Left lung (tissue), 10 donors: ENCODE measurements around the gene ATP12A. TPM values are rescaled to one million over a fixed set of nuclear protein-coding genes. Genes with fewer than 3 reads are reported as not detected.
"Not testable (repeated sequence)": the region's sequence is repeated elsewhere in the genome, so short reads cannot be mapped to it uniquely, and the experiment has no call there.

Source experiments
- ATAC-seq: fragments of 200-7000 bp; cut with Tn5 transposase; one replicate; pipeline ENCODE4 v1.9.1; 2020; ENCODE audit warnings: moderate library complexity
- DNase-seq, 4 donors: peaks; one replicate each; pipeline ENCODE4 v3.0.0-alpha.2; 2013 to 2020
- H3K27ac ChIP-seq, 2 donors: fragments of 200-600 bp; sonication (generic) in 1 of 2; one replicate each; pipeline versions ENCODE4 v1.5.0 to v1.8.0; 2020 to 2021
- H3K27me3 ChIP-seq, 2 donors: fragments of 200-600 bp; sonication (generic) in 1 of 2; one replicate each; pipeline versions ENCODE4 v1.5.0 to v1.8.0; 2020 to 2021
- H3K36me3 ChIP-seq, 2 donors: fragments of 200-600 bp; sonication (generic) in 1 of 2; one replicate each; pipeline versions ENCODE4 v1.5.0 to v1.8.0; 2020 to 2021
- H3K4me1 ChIP-seq, 2 donors: fragments of 200-600 bp; one replicate each; pipeline ENCODE4 v1.8.0; 2021
- H3K4me3 ChIP-seq, 2 donors: fragments of 200-600 bp; sonication (generic) in 1 of 2; one replicate each; pipeline versions ENCODE4 v1.5.0 to v1.8.0; 2020 to 2021; ENCODE audit warnings: mild to moderate bottlenecking in 1 of 2
- H3K9me3 ChIP-seq, 2 donors: fragments of 200-600 bp; sonication (generic) in 1 of 2; one replicate each; pipeline versions ENCODE4 v1.5.0 to v1.8.0; 2020 to 2021
- intact Hi-C, 2 donors: fragments of 100-400 bp; cut with DNase I; formaldehyde crosslinking; loops; one replicate each; pipeline versions ENCODE4 v1.11.2 to v1.14.2; 2022
- polyA plus RNA-seq, 6 donors: library from polyadenylated mRNA; unstranded; fragments of 120-200 nt; gene quantifications; one replicate each; pipeline ENCODE4 v1.2.1, GENCODE V29; 2013; ENCODE audit not compliant: insufficient read length in 6 of 6
- total RNA-seq, 2 donors: library from RNA; stranded (reverse); fragmentation: NEBNext Ultra II Directional; extraction: Animal tissue kit (Norgen Biotek cat#: 25700); gene quantifications; one replicate each; pipeline ENCODE4 v1.2.1, GENCODE V29; 2021
- TF ChIP-seq, protein P1 (sequence below), 2 donors: fragments of 200-600 bp; sonication (generic) in 1 of 2; IDR thresholded peaks; one replicate each; pipeline versions ENCODE4 v1.5.0 to v1.8.0; 2021; ENCODE audit warnings: antibody characterized with exemption in 2 of 2
- donor health status: DM: no; HTN: yes; CAD: no.
- donor health status: DM: no; HTN: no; CAD: no.

The ATP12A gene
- total and polyA plus RNA-seq, 8 donors: 0.08 to 2.0 (median 0.10) TPM; not detected in 3

DNA sequence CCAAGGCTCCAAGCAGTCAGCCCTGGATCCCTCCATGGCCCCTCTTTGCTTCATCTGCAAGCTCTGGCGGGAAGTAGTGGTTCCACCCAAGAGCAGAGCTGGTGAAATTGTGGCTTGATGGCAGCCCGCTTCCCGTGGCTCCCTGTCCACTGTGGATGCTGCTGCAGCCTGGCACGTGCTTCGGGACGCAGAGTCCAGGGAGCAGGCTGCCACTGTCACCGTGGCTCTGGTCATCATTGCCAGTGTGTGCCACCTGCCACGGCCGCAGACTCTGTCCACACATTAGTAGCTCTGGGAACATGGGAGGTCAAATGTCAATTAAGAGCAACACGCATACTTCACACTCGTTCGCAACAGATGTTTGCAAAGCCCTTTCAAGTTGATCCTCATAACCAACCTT is 43.0 kb downstream of the ATP12A start:
- intact Hi-C loops: loop anchor here in 1 of 2 donors (10.0 kb wide), 1 partner anchor 118 kb away; no protein-coding TSS in a partner anchor
- DNase-seq (no peak), ATAC-seq (no peak)
- H3K27me3 ChIP-seq: no peaks in the 10 kb centered on the region
- H3K9me3 ChIP-seq: no peaks in the 10 kb centered on the region
- TF ChIP-seq, protein P1, sequence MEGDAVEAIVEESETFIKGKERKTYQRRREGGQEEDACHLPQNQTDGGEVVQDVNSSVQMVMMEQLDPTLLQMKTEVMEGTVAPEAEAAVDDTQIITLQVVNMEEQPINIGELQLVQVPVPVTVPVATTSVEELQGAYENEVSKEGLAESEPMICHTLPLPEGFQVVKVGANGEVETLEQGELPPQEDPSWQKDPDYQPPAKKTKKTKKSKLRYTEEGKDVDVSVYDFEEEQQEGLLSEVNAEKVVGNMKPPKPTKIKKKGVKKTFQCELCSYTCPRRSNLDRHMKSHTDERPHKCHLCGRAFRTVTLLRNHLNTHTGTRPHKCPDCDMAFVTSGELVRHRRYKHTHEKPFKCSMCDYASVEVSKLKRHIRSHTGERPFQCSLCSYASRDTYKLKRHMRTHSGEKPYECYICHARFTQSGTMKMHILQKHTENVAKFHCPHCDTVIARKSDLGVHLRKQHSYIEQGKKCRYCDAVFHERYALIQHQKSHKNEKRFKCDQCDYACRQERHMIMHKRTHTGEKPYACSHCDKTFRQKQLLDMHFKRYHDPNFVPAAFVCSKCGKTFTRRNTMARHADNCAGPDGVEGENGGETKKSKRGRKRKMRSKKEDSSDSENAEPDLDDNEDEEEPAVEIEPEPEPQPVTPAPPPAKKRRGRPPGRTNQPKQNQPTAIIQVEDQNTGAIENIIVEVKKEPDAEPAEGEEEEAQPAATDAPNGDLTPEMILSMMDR (IDR thresholded peaks at IDR 0.05): no peak
- H3K36me3 ChIP-seq: no peaks in the 10 kb centered on the region
- H3K27ac ChIP-seq: no peak overlapping the region
- H3K4me1 ChIP-seq: no peaks in the 10 kb centered on the region
- no peak overlapping the region for H3K4me3 ChIP-seq

DNA sequence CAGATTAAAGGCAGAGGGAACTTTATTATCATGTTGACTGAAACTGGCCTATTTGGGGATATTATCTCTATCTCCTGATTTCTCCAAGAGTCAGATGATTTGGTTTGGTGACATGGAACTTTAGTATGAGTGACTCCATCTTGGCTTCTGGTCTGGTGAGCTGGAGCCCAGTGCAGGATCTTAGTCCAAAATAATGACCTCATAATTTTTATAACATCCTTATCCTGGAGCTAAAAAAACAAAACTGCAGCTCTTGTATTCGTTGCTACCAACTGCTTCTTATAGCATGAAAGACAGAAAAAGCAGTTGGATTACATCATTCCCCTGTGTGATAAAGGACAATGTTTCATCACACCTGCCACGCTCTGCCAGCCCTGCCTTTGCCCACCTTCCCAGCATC is 44.5 kb downstream of the ATP12A start:
- Histone ChIP-seq H3K4me1 (no peaks in the 10 kb centered on the region), H3K27ac (no peak overlapping the region), H3K9me3 (no peaks in the 10 kb centered on the region), H3K27me3 (no peaks in the 10 kb centered on the region), H3K36me3 (no peaks in the 10 kb centered on the region), H3K4me3 (no peak overlapping the region)
- no peak for DNase-seq
- no peak for ATAC-seq
- TF ChIP-seq, protein P1 (IDR thresholded peaks at IDR 0.05): no peak
- intact Hi-C loops: loop anchor here in 1 of 2 donors (10.0 kb wide), 1 partner anchor 120 kb away; no protein-coding TSS in a partner anchor

DNA sequence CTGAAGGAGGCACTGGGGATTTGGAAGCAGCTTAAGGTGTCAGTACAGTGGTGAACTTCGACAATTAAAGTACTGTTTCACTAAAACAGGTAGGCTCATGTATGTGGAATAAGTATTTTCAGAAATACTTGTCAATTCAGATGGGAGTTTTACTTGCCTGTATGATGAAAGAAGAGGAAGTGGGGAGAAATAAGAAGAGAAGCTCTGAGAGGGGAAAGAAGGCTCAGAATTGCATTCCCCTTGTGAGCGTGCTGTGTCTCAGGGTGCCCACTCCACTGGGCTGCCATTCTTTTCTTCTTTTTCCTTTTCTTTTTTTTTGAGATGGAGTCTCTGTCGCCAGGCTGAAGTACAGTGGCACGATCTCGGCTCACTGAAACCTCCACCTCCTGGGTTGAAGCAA is 45.2 kb downstream of the ATP12A start:
- intact Hi-C loops: loop anchor here in 1 of 2 donors (10.0 kb wide), 1 partner anchor 121 kb away; no protein-coding TSS in a partner anchor
- no peaks in the 10 kb centered on the region for H3K27me3 ChIP-seq

GRCh38 chr13:24727731-24728601 is 47.8 kb downstream of the ATP12A start:
- ATAC-seq (peak; percentile 100), DNase-seq (peak in 3 of 4 donors; percentile 42 to 82 (median 61))
- Histone ChIP-seq H3K9me3 (no peaks in the 10 kb centered on the region), H3K36me3 (no peaks in the 10 kb centered on the region), H3K27ac (no peak overlapping the region), H3K4me1 (no peaks in the 10 kb centered on the region), H3K27me3 (no peaks in the 10 kb centered on the region), H3K4me3 (no peak overlapping the region)
- TF ChIP-seq, protein P1 (IDR thresholded peaks at IDR 0.05): peak; percentile 58 to 75
- intact Hi-C loops: loop anchor here in 1 of 2 donors (10.0 kb wide), 1 partner anchor 123 kb away; no protein-coding TSS in a partner anchor

More for the DNA sequence above, 45.2 kb downstream of the ATP12A start:
- Histone ChIP-seq H3K4me1 (no peaks in the 10 kb centered on the region), H3K4me3 (no peak overlapping the region), H3K27ac (no peak overlapping the region), H3K36me3 (no peaks in the 10 kb centered on the region), H3K9me3 (no peaks in the 10 kb centered on the region)
- ATAC-seq (no peak), DNase-seq (no peak)
- TF ChIP-seq, protein P1 (IDR thresholded peaks at IDR 0.05): no peak

DNA sequence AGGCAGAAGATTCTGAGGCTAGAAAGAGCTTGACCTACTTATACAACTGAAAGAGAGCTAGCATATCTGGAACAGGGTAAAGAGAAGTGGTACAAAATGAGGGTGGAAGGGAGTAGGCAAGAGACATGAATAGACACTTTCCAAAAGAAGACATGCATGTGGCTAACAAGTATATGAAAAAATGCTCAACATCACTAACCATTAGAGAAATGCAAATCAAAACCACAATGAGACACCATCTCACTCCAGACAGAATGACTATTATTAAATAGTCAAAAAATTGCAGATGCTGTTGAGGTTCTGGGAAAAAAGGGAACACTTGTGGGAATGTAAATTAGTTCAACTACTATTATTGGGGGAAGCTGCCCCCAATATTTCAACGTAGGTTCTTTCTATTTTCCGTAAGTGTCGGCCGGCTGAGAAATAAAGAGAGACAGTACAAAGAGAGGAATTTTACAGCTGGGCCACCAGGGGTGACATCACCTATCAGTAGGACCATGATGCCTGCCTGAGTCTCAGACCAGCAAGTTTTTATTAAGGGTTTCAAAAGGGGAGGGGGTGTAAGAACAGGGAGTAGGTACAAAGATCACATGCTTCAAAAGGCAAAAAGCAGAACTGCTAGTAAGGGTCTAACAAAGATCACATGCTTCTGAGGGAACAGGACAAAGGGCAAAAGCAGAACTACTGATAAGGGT is 50.8 kb downstream of the ATP12A start:
- H3K4me1 ChIP-seq, H3K9me3 ChIP-seq, ATAC-seq, DNase-seq, H3K36me3 ChIP-seq, intact Hi-C loops, H3K27me3 ChIP-seq, H3K27ac ChIP-seq, H3K4me3 ChIP-seq: not testable (repeated sequence)
